HG02970 (cell line): Measurements from ENCODE around the gene SCIMP.
"Not testable (repeated sequence)": the region's sequence is repeated elsewhere in the genome, so short reads cannot be mapped to it uniquely, and the experiment has no call there.

Experiments used
- ATAC-seq: cut with Tn5 transposase; IDR thresholded peaks from one replicate; pipeline ENCODE4 v1.9.1; 2021; ENCODE audit warnings: mild to moderate bottlenecking, moderate library complexity, moderate number of reproducible peaks; ENCODE audit not compliant: unreplicated experiment, low FRiP score

The SCIMP gene

GRCh38 chr17:5238333-5238732, 3.7 kb upstream of the SCIMP start:
- ATAC-seq = no peak

GRCh38 chr17:5237541-5238016, 2.9 kb upstream of the SCIMP start:
- ATAC-seq = no peak

DNA sequence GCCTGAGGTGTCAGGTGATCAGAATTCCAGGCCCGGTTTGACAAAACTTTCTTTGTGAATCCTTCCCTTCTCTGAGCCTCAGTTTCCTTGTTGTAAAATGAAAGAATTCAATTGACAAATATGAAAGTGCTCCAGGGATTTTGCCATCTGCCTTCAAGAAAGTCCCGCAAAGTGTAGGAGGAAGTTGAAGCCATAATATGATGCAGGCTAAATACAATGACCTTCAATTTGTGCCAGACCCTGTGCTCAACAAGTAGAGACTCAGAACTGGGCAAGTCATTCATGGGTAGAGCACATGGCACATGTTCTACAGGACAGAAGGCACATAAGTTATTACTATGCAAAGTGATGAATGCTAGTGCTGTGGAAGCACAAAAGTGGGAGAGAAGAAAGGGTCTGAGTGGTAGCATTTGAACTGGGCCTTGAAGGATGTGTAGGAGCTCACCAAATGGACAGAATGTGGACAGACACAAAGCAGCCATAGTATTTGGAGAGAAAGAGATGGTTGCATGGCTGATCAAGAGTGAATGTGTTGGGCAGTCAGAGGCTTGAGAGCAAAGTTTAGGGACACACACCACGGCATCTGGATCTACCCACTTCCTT, 2.4 kb upstream of the SCIMP start:
- no peak for ATAC-seq

GRCh38 chr17:5233492-5233891, 1.2 kb downstream of the SCIMP start:
- ATAC-seq = not testable (repeated sequence)

- ATAC-seq = no peak
Measured at GRCh38 chr17:5226940-5227878, 7.5 kb downstream of the SCIMP start.

- no peak for ATAC-seq
Measured at GRCh38 chr17:5225668-5226457, 8.8 kb downstream of the SCIMP start.

DNA sequence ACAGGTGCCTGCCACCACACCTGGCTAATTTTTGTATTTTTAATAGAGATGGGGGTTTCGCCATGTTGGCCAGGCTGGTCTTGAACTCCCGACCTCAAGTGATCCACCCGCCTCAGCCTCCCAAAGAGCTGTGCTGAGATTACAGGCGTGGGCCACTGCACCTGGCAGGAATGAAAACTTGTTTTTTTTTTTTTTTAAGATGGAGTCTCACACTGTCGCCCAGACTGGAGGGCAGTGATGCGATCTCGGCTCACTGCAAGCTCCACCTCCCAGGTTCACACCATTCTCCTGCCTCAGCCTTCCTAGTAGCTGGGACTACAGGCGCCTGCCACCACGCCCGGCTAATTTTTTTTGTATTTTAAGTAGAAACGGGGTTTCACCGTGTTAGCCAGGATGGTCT, 12.7 kb downstream of the SCIMP start:
- not testable (repeated sequence) for ATAC-seq

DNA sequence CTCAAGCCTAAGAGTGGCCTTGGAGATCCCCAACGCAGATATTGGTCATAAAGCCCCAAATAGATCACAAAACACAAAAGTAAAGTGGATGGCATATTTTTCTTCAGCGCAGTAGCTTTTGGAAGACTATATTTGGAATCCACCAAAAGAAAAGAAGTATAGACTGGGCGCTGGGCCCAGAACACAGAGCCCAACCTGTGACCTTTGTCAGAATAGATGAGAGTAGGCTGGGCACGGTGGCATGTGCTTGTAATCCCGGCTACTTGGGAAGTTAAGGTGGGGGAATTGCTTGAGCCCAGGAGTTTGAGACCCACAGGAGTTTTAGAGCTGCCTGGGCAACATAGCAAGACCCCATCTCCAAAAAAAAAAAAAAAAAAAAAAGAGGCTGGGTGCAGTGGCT, 14.6 kb downstream of the SCIMP start:
- ATAC-seq = no peak

DNA sequence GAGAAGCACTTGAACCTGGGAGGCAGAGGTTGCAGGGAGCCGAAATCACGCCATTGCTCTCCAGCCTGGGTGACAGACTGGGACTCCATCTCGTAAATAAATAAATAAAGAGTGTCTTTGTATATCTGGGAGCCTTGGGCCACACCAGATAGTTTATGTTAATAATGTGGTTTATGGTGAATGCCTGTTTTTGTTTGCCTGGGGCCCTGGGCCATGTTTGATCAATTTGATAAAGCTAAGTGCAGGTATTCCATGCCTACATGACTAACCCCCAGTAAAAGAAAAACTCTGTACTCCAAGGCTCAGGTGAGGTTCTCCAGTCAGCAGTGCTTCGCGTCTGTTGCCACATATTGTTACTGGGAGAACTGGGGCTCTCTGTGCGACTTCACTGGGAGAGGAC, 15.1 kb downstream of the SCIMP start:
- no peak for ATAC-seq

- not testable (repeated sequence) for ATAC-seq
Measured at GRCh38 chr17:5217562-5217961, 17.1 kb downstream of the SCIMP start.

DNA sequence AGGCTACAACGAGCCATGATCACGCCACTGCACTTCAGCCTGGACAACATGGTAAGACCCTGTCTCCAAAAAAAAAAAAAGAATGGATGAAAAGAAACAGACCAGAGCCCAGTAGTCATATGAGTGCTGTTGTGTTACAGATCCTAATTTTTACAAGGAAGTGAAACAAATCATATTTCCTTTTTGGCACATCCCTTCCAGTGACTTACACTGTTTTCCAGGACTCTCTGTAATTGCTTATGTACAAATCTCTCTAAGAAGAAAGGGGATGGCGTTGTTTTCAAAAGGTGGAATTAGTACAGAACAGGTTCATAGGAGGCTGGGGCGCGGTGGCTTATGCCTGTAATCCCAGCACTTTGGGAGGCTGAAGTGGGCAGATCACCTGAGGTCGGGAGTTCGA, 23.2 kb downstream of the SCIMP start:
- ATAC-seq = no peak

GRCh38 chr17:5210614-5211252, 23.9 kb downstream of the SCIMP start:
- no peak for ATAC-seq

DNA sequence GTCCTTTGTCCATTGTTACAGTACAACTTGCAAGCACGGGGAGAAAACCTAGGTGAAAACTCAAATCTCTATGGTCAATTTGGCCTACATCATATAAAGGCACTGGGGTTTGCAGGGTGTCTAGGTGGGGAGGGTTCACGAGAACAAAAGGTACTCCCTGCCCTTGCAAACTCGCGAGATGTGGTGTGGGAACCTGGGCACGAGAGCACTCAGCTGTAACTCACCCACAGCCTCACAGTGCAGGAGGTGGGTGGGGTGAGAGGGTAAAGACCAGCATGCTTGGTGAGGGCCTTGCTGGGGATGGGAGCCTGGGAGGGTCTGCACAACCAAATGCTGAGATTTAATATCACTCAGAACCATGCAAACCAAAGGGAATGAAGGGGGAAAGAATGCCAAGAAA, 24.6 kb downstream of the SCIMP start:
- no peak for ATAC-seq

DNA sequence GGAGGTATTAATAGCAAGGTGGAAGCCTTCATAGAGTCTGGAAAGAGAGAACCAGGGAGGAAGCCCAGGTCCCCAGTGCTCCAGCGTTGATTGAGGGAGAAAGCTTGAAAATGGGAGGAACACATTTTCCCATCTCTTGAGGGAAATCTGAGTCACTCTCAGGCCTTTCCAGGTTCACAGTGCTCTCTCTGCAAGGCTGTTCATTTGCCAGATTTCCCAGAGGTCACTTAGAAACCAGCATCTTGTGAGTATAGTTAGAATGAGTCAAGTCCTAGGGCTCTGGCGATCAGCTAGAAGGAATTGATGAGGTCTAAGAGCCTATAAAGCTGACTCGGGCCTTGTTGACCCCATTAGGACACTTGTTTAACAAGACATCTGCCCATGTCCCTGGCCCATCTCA, 25.3 kb downstream of the SCIMP start:
- ATAC-seq = no peak

DNA sequence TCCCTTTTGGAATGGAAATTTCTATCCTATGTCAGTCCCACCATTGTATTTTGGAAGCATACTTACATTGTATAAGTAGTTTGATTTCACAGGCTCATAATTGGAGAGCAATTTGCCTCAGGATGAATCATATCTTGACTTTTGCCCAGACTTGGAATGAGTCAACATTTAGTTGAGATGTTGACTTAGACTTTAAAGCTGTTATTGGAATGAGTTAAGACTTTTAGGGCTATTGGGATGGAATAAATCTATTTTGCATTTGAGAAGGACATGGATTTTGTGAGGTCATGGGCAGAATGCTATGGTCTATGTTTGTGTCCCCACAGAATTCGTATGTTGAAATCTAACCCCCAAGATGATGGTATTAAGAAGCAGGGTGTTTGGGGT, 30.8 kb downstream of the SCIMP start:
- ATAC-seq = no peak

GRCh38 chr17:5203178-5203907, 31.3 kb downstream of the SCIMP start:
- no peak for ATAC-seq

DNA sequence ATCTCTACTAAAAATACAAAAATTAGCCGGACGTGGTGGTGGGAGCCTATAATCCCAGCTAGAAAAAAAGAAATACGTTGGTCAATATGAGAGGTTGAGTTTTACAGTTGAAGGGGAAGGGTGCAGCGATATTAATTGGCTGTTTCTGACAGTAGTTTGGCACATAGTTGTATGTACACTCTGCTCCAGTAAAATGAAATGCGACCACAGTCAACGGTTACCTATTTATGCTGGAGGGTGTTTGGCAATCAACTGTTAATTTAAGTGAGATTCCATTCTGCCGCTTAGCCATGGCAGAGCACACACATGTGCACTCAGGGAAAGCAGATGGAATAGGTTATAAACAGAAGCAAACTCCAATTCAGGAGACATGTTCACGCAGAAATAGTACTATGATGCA, 33.6 kb downstream of the SCIMP start:
- ATAC-seq = no peak

DNA sequence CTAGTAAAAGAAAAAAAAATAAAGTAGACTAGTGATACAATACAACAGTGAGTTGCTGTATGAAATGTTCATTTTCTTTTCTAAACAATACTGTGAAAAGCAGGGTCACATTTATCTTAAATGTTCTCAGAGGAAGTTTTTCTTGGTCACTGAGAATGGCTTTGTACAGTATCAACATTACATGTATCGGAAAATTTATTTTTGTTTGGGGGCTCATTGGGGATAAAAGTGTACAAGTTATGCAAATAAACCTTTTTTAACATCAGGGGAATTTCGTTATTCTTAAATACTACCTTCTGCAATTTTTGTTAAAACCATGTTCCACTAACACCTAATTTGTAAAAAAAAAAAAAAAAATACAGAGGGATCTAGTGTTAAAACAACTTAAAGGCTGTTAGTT, 34.3 kb downstream of the SCIMP start:
- no peak for ATAC-seq

- ATAC-seq = no peak
Measured at GRCh38 chr17:5198472-5198871, 36.2 kb downstream of the SCIMP start.

DNA sequence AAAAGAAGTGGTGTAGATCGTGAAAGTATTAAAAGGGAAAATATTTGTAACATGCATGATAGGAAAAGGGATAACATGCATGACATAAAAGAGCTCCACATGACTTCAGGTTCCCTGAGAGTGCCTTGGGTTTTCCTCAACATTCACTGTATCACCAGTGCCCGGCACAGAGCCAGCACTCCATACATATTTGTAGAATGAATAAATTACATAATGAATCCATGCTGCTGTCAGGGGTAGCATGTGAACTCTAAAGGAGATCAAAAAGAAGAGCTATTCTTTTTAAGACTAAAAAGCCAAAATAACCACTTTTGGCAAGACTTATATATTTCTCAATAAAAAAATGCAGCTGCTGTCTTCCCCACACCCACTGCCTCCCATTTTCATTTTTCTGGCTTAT, 40.3 kb downstream of the SCIMP start:
- no peak for ATAC-seq
